Right renal pelvis (tissue), 4 donors: ENCODE results near the gene PLXNC1. TPM values are rescaled to one million over a fixed set of nuclear protein-coding genes. Genes with fewer than 3 reads are reported as not detected.

Experiments used
- DNase-seq, 4 donors: peaks; one replicate each; pipeline ENCODE4 v3.0.0-alpha.2; 2013; ENCODE audit warnings: low read depth in 4 of 4, low spot score in 3 of 4, missing footprints in 1 of 4
- polyA plus RNA-seq, 4 donors: library from polyadenylated mRNA; unstranded; fragments of 120-200 nt; gene quantifications; one replicate each; pipeline ENCODE4 v1.2.1, GENCODE V29; 2013; ENCODE audit not compliant: insufficient read length in 4 of 4

The PLXNC1 gene
- polyA plus RNA-seq, 4 donors, result 5.7 to 9.0 (median 7.1) TPM

- DNase-seq, result no peak
Measured at GRCh38 chr12:94157181-94157580, 8.8 kb downstream of the PLXNC1 start.

DNA sequence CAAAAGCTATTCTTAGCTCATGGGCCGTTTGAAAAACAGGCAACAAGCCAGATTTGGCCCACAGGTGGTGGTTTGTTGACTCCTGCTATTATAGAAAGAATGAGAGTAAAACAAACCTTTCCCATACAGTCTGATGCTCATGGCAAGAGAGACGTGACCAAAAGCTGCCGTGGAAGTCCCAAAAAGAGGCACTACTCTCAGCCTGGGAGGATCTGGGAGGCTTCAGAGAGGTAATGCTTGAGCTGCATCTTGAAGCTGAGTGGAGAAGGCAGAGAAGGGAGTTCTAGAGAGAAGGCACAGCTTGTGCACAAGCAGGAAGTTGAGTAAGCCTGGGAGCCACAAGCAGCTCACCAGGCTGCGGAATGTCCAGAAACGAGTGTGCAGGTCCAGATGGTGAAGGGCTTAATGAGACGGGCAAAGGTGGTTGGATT is 9.6 kb downstream of the PLXNC1 start:
- DNase-seq, result no peak

DNA sequence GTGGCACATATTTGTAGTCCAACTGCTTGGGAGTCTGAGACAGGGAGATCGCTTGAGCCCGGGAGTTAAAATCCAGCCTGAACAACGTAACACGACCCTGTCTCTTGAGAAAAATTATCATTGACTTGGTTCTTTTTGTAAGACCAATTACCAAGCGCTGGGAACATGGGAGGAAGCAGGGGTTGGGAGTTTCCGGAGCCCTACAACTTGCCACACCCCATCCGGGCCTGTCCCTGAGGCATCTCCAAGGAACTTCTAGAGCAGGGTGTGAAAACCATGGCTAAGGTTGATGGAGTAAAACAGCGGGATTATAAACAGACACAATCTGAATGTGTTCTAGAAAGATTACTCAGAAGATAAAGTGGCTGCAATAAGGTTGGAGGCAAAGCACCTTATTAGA is 10.3 kb downstream of the PLXNC1 start:
- DNase-seq, result no peak

GRCh38 chr12:94162108-94162507 is 13.7 kb downstream of the PLXNC1 start:
- DNase-seq, result no peak

DNA sequence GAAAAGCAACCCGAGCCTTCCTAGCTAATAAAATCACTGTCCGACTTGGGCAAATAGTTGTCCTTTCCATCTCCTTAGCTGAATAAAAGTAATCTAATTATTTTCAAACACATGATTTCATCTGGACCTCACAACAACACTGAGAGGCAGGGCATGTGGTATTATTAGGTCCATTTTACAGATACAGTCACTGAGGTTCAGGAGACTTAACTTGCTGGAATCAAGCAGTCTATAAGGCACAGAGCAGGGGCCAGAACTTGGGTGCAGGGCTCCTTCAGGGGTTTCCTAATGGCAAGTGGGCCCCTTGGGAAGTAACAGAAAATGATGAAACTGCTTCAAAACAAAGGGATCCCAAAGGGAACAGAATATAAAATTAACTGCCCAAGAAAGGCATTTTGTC is 15.5 kb downstream of the PLXNC1 start:
- no peak for DNase-seq

DNA sequence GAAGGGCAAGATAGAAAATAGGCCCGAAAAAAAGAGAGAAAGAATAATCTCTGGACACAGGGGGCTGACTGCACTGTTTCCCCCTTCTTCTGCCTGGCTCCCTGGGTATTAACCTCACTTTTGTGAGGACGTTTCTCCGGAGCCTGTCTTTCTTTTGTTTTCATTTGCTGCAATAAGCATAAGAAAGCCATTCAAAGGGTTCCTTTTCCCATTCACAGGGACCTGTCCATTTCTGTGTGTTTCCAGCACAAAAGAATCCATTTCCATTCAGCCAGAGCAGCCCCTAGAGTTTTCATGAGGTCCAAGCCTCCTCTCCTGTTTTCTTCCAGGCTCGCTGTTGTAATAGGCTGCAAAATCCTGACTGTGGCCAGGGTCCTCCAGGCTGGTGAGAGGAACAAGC is 16.8 kb downstream of the PLXNC1 start:
- DNase-seq, result no peak

- no peak for DNase-seq
Measured at GRCh38 chr12:94165670-94166364, 17.4 kb downstream of the PLXNC1 start.

DNA sequence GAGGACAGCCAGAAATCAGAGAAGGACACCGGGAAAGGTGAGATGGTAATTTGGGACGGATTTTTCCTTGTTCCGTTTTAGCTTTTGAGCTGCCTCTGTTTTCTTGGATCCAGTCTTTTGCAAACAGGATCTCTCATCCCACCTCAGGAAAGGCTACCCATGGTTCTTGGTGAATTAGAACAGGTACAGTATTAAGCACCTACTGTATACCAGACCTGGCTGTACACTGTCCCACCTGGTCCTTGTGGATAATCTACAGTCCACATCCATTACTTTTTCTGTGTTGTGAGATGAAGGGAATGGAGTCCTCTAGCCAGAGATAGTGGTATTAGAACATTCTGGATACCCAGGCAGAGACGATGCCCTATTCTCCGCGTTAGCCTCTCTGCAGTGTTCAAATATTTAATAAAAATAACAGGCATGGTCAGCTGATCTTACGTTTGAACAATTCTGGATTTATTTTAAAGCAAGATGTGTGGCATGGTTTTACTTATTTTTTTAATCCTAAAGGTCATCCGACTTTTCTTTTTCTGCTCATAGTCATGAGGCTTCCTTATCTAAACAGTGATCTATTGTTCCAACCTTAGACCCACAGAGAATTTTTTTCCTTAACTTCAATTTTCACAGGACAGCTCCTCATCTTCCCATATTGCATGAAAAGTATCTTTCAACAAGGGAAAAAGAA is 18.8 kb downstream of the PLXNC1 start:
- no peak for DNase-seq

DNA sequence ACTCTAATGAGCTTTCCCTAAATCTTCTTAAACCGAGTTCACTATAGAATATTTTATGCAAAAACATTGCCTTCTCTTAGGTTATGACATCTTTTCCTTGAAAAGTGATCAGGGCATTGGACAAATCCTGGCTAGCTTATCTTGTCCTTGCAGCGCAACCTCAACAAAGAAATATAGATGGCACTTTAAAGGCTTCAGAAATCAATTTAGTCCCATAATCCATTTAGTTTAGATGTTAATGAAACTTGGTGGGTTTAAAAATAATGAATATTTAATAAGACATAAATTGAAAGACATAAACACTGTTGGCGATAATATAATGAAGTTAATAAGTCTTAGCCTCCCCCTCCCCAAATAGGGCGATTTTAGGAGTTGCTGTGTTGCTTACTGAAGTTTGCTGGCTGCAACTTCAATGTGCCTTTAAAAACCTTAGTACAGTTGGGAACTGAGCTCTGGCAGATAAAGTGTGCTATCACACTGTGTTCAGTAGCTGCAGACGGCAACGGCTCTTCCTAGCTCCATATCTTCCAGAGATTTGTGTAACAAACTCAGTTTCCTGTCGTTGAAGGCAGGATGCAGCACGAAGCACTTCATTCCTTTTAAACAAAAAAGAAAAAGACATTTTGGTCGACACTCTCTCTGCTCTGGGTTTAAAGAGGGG is 19.5 kb downstream of the PLXNC1 start:
- no peak for DNase-seq

GRCh38 chr12:94169495-94169894 is 21.1 kb downstream of the PLXNC1 start:
- DNase-seq, result no peak

DNA sequence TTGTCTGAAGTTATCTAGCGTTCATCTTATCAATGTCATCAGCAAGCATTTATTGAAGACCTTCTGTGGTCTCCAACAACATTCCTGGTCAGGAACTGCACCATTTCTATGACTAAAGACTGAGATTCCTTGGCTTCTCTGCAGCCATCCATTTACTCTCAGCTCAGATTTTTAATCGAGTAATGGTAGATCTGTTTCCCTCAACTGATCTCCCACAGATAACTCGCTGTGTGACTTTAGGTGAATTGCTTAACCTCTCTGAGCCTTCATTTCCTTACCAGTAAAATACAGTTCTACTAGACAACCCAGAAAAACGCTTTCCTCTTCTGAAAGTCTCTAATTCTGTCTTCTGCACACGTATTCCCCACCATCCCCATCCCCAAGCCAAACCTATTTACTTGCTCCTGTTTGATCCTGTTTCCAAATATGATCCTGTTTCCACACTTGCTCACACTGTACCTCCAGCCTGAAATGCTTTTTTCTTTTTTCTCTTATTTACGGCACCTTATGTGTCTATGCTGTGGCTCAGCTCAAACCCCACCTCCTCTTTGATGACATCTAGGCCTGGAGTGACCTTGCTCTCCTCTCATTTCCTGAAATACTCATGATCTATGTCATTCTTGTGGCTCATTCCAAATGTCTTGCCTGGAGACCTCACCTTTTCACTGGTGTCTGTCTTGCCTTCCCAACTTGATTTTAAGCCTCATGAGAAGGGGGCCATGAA is 21.8 kb downstream of the PLXNC1 start:
- DNase-seq, result no peak

- no peak for DNase-seq
Measured at GRCh38 chr12:94170690-94171594, 22.6 kb downstream of the PLXNC1 start.

DNA sequence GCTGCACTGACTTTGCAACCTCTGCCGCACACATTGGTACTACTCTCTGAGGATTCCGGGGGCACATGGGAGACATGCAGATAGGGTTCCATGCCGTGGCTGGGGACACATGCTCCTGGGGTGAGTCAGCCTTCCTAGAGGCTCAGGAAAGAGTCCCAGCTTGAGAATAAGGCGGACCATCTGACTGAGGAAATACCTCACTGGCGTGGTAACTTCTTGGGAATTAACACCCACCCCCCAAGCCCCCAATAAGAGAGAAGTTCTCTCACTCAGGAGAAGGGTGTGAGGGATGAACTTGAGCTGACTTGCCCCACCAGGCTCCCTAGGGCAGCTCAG is 23.2 kb downstream of the PLXNC1 start:
- DNase-seq, result no peak

DNA sequence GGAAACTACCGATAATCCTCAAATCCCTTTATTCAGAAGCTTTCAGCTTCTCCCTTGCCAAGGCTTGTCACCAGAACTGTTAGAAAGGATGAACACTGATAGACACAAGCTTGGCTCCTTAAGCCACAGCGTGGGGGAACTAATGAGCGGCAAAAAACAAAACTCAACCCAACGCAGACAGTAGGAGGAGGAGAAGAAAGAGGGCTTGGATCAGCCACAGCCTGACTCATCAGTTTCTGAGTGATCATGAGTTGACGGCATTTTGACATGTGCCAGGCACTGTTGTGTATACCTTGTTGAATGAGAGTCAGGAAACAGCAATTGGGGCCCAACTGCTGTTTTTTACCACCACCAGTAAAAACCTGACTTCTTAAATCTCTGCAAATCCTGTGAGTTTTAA is 23.7 kb downstream of the PLXNC1 start:
- no peak for DNase-seq

GRCh38 chr12:94172973-94173372 is 24.6 kb downstream of the PLXNC1 start:
- DNase-seq, result no peak

DNA sequence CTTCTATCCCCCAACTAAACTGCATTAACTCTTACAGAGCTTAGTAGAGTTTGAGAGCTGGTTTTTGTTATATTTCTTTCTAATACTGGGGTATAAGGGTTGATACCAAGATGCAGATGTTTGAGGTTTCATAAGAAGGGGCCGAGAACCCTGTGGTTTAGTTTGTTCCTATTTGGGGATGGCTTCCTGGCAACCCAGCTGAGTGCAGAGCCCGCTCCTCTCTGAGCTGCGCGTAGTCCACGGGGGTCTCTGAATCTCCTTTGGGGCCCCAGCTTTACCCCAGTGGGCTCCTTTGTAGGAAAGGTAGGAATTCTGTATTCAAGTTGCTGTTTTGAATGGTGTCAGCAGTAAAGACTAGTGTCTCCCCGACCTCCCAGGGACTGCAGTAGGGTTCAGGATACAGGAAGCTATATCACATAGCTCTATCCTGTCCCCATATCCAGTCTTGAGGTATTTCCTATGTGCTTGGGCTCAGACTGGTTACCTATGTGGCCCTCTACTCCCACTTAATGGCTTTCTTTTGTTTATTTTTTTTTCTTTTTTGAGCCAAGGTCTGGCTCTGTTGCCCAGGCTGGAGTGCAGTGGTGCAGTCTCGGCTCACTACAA is 25.4 kb downstream of the PLXNC1 start:
- DNase-seq, result no peak

- DNase-seq, result no peak
Measured at GRCh38 chr12:94174576-94174975, 26.2 kb downstream of the PLXNC1 start.

DNA sequence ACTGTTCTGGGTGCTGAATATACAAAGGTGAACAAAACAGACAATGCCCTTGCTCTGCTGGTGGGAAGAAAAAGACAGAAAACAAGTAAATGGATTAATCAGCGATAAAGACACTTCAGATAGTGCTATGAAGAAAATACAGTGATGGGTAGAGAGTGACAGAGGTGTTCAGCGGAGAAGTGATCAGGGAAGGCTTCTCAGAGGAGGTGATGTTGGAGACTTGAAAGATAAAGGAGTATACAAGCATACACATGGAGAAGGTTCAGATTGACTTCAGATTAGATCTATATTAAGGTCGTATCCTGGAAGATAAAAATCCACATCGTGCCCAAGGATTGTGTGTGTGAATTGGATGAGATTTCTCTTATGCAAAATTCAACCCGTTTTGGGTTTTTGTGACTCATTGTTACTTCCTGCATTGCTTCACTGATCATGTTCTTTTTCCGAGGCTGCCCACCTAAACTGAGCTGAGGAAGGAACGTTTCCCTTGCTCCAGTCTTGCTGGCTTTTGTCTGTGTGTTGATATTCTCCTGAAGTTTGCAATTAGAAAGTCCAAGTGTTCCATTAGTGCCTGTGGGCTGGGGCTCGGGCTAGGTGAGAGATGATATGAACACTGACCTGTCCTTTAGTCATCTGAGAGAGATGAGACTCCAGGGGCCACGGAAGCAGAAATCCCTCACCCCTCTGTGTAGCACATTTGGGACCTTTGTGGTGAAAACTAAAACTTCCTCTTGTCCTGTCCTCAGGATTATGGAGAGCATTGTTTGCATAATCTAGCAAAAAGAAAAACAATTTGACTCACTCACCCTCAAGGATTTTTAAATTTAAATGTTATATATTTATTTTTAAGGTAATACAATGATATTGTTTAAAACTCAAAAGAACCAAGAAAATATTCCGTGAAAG is 27.6 kb downstream of the PLXNC1 start:
- DNase-seq, result no peak

GRCh38 chr12:94178054-94178453 is 29.7 kb downstream of the PLXNC1 start:
- no peak for DNase-seq
